Upper lobe of left lung (tissue), 6 donors: ENCODE measurements around the gene CDC42BPA. TPM values are rescaled to one million over a fixed set of nuclear protein-coding genes. Genes with fewer than 3 reads are reported as not detected.

ENCODE experiments used
- ATAC-seq, 2 donors: fragments of 200-7000 bp; cut with Tn5 transposase; one replicate each; pipeline ENCODE4 v1.9.1; 2022; ENCODE audit warnings: mild to moderate bottlenecking in 2 of 2, moderate library complexity in 2 of 2; ENCODE audit not compliant: low FRiP score in 2 of 2
- DNase-seq, 2 donors: peaks; one replicate each; pipeline ENCODE4 v3.0.0-alpha.2; 2019 to 2020
- H3K27ac ChIP-seq, 4 donors: fragments of 200-600 bp; sonication (generic); one replicate each; pipeline ENCODE4 v1.5.1; 2016 to 2019
- H3K27me3 ChIP-seq, 4 donors: fragments of 200-600 bp; sonication (generic); one replicate each; pipeline ENCODE4 v1.5.1; 2017 to 2019
- H3K36me3 ChIP-seq, 4 donors: fragments of 200-600 bp; sonication (generic); one replicate each; pipeline ENCODE4 v1.5.1; 2016 to 2019
- H3K4me1 ChIP-seq, 4 donors: fragments of 200-600 bp; sonication (generic); one replicate each; pipeline ENCODE4 v1.5.1; 2018 to 2019
- H3K4me3 ChIP-seq, 4 donors: fragments of 200-600 bp; sonication (generic); one replicate each; pipeline ENCODE4 v1.5.1; 2017 to 2019; ENCODE audit warnings: mild to moderate bottlenecking in 2 of 4, moderate library complexity in 1 of 4
- H3K9me3 ChIP-seq, 4 donors: fragments of 200-600 bp; sonication (generic); one replicate each; pipeline ENCODE4 v1.5.1; 2018 to 2019
- CTCF ChIP-seq, 6 experiments: fragments of 450-650 bp in 4 of 6; fragments of 200-600 bp in 2 of 6; sonication (generic) in 2 of 6; IDR thresholded peaks; one replicate each; pipeline ENCODE4 v1.5.1; 2016 to 2019; ENCODE audit warnings: antibody characterized with exemption in 6 of 6
- EP300 ChIP-seq, 4 donors: sonication (generic); formaldehyde crosslinking; IDR thresholded peaks; one replicate each; pipeline ENCODE4 v1.5.1; 2017; ENCODE audit warnings: antibody characterized with exemption in 4 of 4, control low read depth in 2 of 4
- POLR2A ChIP-seq, 4 donors: fragments of 450-650 bp; IDR thresholded peaks; one replicate each; pipeline ENCODE4 v1.5.1; 2016 to 2017; ENCODE audit warnings: antibody characterized with exemption in 4 of 4, mild to moderate bottlenecking in 2 of 4
- POLR2AphosphoS5 ChIP-seq, 2 donors: sonication (generic); formaldehyde crosslinking; IDR thresholded peaks; one replicate each; pipeline ENCODE4 v1.5.1; 2017; ENCODE audit warnings: antibody characterized with exemption in 2 of 2
- WGBS, 2 donors: methylation state at CpG; one replicate each; pipeline ENCODE4 v1.1.5; 2017 to 2018; 5-methylcytosine and 5-hydroxymethylcytosine counted together
- total RNA-seq, 6 donors: library from RNA; depleted of rRNA in 4 of 6; stranded (reverse); fragments of >200 nt in 4 of 6; gene quantifications; one replicate each; pipeline versions ENCODE4 v1.1.0 to v1.2.1, GENCODE V29; 2016 to 2021
- donor health status: DM: no; HTN: no; CAD: no; lungs with moderate emphysema.
- donor health status: DM: no; HTN: yes; CAD: no; lungs with severe emphysema.

CDC42BPA gene
- total RNA-seq, 6 donors from 2014 or later: 27.8 to 76.1 (median 33.1) TPM

GRCh38 chr1:227037121-227037520 is 281.2 kb downstream of the CDC42BPA start:
- ATAC-seq (no peak), DNase-seq (no peak)
- Histone ChIP-seq H3K36me3 (peaks cover 0 to 29% (median 0%) of the 10 kb centered on the region in 4 donors), H3K27ac (peak overlapping the region in 1 of 4 donors; percentile 4), H3K4me3 (no peak overlapping the region), H3K27me3 (no peaks in the 10 kb centered on the region), H3K9me3 (no peaks in the 10 kb centered on the region), H3K4me1 (peaks cover 0 to 4% (median 0%) of the 10 kb centered on the region in 4 donors)
- 62 to 68% methylated on average over 1 of the region's 1 CpG for WGBS, 2 donors
- TF ChIP-seq CTCF (IDR thresholded peaks at IDR 0.05): no peak

GRCh38 chr1:227035316-227035715 is 283.0 kb downstream of the CDC42BPA start:
- DNase-seq (no peak), ATAC-seq (no peak)
- Histone ChIP-seq H3K4me1 (peaks cover 0 to 4% (median 0%) of the 10 kb centered on the region in 4 donors), H3K9me3 (no peaks in the 10 kb centered on the region), H3K27ac (no peak overlapping the region), H3K4me3 (no peak overlapping the region), H3K36me3 (peaks cover 0 to 39% (median 0%) of the 10 kb centered on the region in 4 donors), H3K27me3 (no peaks in the 10 kb centered on the region)
- WGBS, 2 donors: 77 to 78% methylated on average over 2 of the region's 2 CpGs
- TF ChIP-seq POLR2A (IDR thresholded peaks at IDR 0.05): no peak
- TF ChIP-seq EP300 (IDR thresholded peaks at IDR 0.05): no peak

GRCh38 chr1:227033880-227034279 is 284.4 kb downstream of the CDC42BPA start:
- no peak for ATAC-seq
- no peak overlapping the region for H3K27ac ChIP-seq
- no peak for DNase-seq
- no peaks in the 10 kb centered on the region for H3K27me3 ChIP-seq
- peaks cover 0 to 4% (median 0%) of the 10 kb centered on the region in 4 donors for H3K4me1 ChIP-seq
- no peaks in the 10 kb centered on the region for H3K9me3 ChIP-seq
- 66 to 91% methylated on average over 2 of the region's 2 CpGs for WGBS, 2 donors
- no peak overlapping the region for H3K4me3 ChIP-seq
- H3K36me3 ChIP-seq: peaks cover 0 to 40% (median under 1%) of the 10 kb centered on the region in 4 donors
- TF ChIP-seq POLR2AphosphoS5 (IDR thresholded peaks at IDR 0.05): no peak
- TF ChIP-seq EP300 (IDR thresholded peaks at IDR 0.05): no peak
- TF ChIP-seq POLR2A (IDR thresholded peaks at IDR 0.05): no peak
- TF ChIP-seq CTCF (IDR thresholded peaks at IDR 0.05): no peak

GRCh38 chr1:227032396-227032795 is 285.9 kb downstream of the CDC42BPA start:
- no peak overlapping the region for H3K4me3 ChIP-seq
- ATAC-seq (no peak), DNase-seq (no peak)
- no peaks in the 10 kb centered on the region for H3K9me3 ChIP-seq
- H3K27ac ChIP-seq: no peak overlapping the region
- H3K27me3 ChIP-seq: no peaks in the 10 kb centered on the region
- H3K36me3 ChIP-seq: peaks cover 0 to 45% (median 8%) of the 10 kb centered on the region in 4 donors
- H3K4me1 ChIP-seq: peaks cover 0 to 4% (median 0%) of the 10 kb centered on the region in 4 donors
- TF ChIP-seq POLR2A (IDR thresholded peaks at IDR 0.05): no peak
- no peak for TF ChIP-seq POLR2AphosphoS5 (IDR thresholded peaks at IDR 0.05)
- no peak for TF ChIP-seq CTCF (IDR thresholded peaks at IDR 0.05)
- no peak for TF ChIP-seq EP300 (IDR thresholded peaks at IDR 0.05)
- 79 to 84% methylated on average over 3 of the region's 3 CpGs for WGBS, 2 donors

GRCh38 chr1:227016990-227017389 is 301.3 kb downstream of the CDC42BPA start:
- Histone ChIP-seq H3K4me1 (peaks cover 0 to 7% (median 1%) of the 10 kb centered on the region in 4 donors), H3K4me3 (no peak overlapping the region), H3K36me3 (peaks cover 0 to 47% (median 4%) of the 10 kb centered on the region in 4 donors), H3K27ac (no peak overlapping the region), H3K27me3 (no peaks in the 10 kb centered on the region), H3K9me3 (no peaks in the 10 kb centered on the region)
- no peak for ATAC-seq
- no peak for DNase-seq
- WGBS, 2 donors: 48 to 73% methylated on average over 3 of the region's 3 CpGs
- no peak for TF ChIP-seq POLR2A (IDR thresholded peaks at IDR 0.05)
- TF ChIP-seq CTCF (IDR thresholded peaks at IDR 0.05): no peak
- TF ChIP-seq POLR2AphosphoS5 (IDR thresholded peaks at IDR 0.05): no peak
